Kidney epithelial cell (primary cell): ENCODE data around the gene MRPL20. TPM values are rescaled to one million over a fixed set of nuclear protein-coding genes. Genes with fewer than 3 reads are reported as not detected.

ENCODE experiments used
- DNase-seq: peaks from one replicate; pipeline ENCODE4 v3.0.0-alpha.2; 2010; ENCODE audit warnings: low read depth
- H3K27me3 ChIP-seq: 2 replicates; pipeline ENCODE4 v1.6.0; 2011; ENCODE audit warnings: low read length; ENCODE audit not compliant: control insufficient read depth, insufficient read depth
- H3K36me3 ChIP-seq: 2 replicates; pipeline ENCODE4 v1.5.1; 2011; ENCODE audit warnings: low read length; ENCODE audit not compliant: control insufficient read depth, insufficient read depth
- H3K4me3 ChIP-seq: 2 replicates; pipeline ENCODE4 v1.5.1; 2011; ENCODE audit warnings: low read depth, mild to moderate bottlenecking, control low read depth, low read length
- CTCF ChIP-seq: IDR thresholded peaks from 2 replicates; pipeline ENCODE4 v1.5.1; 2011; ENCODE audit warnings: mild to moderate bottlenecking, moderate library complexity, low read length, control low read depth, inconsistent platforms; ENCODE audit not compliant: insufficient read depth, poor library complexity, severe bottlenecking
- total RNA-seq: library from RNA; depleted of rRNA; stranded (reverse); fragments of >200 nt; gene quantifications from 2 replicates; pipeline ENCODE4 v1.2.3, GENCODE V29; 2015

Gene MRPL20
- total RNA-seq, 1 donor from 2014 or later, result 159 TPM

- H3K27me3 ChIP-seq, result no peaks in the 10 kb centered on the region
- H3K4me3 ChIP-seq, result no peak overlapping the region
- no peak for TF ChIP-seq CTCF
- H3K36me3 ChIP-seq, result no peaks in the 10 kb centered on the region
- DNase-seq, result no peak
Observed at GRCh38 chr1:1377540-1378205, 29.4 kb downstream of the MRPL20 start.

DNA sequence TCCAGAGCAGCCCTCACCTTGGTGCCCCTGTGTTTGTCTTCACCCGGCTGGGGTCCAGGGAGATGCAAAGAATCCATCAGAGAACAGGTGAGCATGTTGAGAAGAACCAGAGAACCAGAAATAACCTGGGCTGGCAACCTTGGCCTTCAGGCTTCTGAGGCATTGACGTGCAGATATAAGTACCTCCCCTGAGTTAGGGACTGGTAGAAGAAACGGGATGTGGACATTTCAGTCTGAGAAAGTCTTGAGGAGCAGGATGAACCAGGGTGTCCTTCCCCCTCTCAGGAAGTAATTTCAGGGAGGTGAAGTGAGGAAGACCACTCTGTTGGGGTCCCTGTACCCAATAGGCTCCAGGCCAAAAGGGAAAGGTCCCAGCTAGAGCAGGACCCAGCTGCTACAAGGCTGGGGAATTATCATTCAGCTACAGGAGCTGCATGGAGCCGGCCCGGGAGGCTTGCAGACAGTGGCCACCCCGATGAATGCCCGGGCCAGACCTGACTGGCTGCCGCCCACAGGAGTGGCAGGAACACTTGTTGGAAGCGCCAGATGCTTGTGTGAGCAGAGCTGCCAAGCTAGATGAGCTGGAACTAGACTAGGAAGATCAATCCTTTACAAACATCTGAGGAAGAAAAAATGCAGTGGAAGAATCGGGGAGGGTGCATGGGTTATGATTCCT is 30.4 kb downstream of the MRPL20 start:
- Histone ChIP-seq H3K36me3 (no peaks in the 10 kb centered on the region), H3K4me3 (no peak overlapping the region), H3K27me3 (no peaks in the 10 kb centered on the region)
- TF ChIP-seq CTCF, result no peak
- no peak for DNase-seq

- peak; percentile 99 for DNase-seq
- TF ChIP-seq CTCF, result peak; percentile 17
- H3K36me3 ChIP-seq, result no peaks in the 10 kb centered on the region
Observed at GRCh38 chr1:1374929-1375662, 32.0 kb downstream of the MRPL20 start, which contains the start of gene AURKAIP1. TSS of gene AURKAIP1 (minus strand) at chr1:1375207. CDS start at chr1:1374756, 451 bp downstream.

GRCh38 chr1:1374589-1374928 is 32.5 kb downstream of the MRPL20 start:
- TF ChIP-seq CTCF, result no peak
- DNase-seq, result no peak
- no peaks in the 10 kb centered on the region for H3K27me3 ChIP-seq
- no peaks in the 10 kb centered on the region for H3K36me3 ChIP-seq
- H3K4me3 ChIP-seq, result peak overlapping the region; percentile 96

More at GRCh38 chr1:1374929-1375662, 32.0 kb downstream of the MRPL20 start, which contains the start of gene AURKAIP1:
- Histone ChIP-seq H3K4me3 (peak within 1 kb of the TSS; percentile 96), H3K27me3 (no peaks in the 10 kb centered on the region)

DNA sequence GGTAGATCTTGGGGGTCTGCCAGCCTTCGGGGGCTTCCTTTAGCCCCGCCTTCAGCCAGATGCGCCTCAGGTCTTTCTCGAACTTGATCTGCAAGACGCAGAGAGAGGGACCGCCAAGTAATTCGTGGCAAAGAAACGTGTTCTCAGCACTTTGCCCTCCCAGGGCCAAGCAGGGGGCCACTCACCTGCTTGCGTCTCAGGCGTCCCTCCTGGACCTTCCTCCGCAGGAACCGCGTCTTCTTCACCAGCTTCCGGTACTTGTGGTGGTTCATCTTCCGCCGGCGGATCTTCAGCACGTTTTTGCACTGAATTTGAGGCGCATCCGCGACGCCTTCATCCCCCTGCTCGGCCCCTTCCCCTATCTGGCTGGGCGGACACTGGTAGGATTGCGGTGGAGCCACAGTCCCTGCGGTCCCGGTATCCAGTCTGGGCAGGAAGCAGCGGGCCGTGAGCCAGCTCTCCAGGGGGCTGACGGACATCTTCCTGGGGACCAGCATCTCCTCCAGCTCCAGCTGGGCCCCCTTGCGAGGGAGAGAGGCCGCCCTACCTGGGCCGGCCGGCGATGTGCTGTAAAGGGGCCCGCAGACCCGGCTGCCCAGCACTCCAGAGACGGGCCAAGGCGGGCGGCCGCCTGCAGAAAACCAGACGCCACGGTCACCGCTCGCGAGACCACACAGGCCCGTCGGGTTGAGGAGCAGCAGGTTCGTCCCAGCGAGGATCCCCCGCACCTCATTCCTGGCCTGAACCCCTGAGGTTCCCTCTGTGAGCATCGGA is 33.1 kb downstream of the MRPL20 start:
- Histone ChIP-seq H3K4me3 (peak overlapping the region; percentile 96), H3K36me3 (no peaks in the 10 kb centered on the region)
- no peak for TF ChIP-seq CTCF

More for the DNA sequence above, 33.1 kb downstream of the MRPL20 start:
- H3K27me3 ChIP-seq, result no peaks in the 10 kb centered on the region
- DNase-seq, result no peak
